ENCODE data around the gene ZFP36L1.
A peak's percentile ranks its signal among the peaks of the same experiment; 100 is the strongest.

The ZFP36L1 gene

GRCh38 chr14:68815298-68816182, 22.7 kb upstream of the ZFP36L1 start:
- peak; percentile 56 for DNase-seq

- peak; percentile 52 for DNase-seq
These were observed 21.9 kb upstream of the ZFP36L1 start for GRCh38 chr14:68814539-68815297.

GRCh38 chr14:68814238-68814538, 21.3 kb upstream of the ZFP36L1 start:
- no peak for DNase-seq

- no peak for DNase-seq
These were observed 20.5 kb upstream of the ZFP36L1 start for GRCh38 chr14:68813318-68813838.

- no peak for DNase-seq
These were observed 18.3 kb upstream of the ZFP36L1 start for GRCh38 chr14:68811171-68811570.

- DNase-seq: no peak
These were observed 17.6 kb upstream of the ZFP36L1 start for GRCh38 chr14:68810173-68811153.

- DNase-seq: no peak
These were observed 16.7 kb upstream of the ZFP36L1 start for GRCh38 chr14:68809524-68809923.

GRCh38 chr14:68808696-68809480, 16.0 kb upstream of the ZFP36L1 start:
- DNase-seq: no peak

GRCh38 chr14:68807987-68808386, 15.1 kb upstream of the ZFP36L1 start:
- DNase-seq: no peak

- peak; percentile 29 for DNase-seq
These were observed 14.3 kb upstream of the ZFP36L1 start for GRCh38 chr14:68807148-68807600.

- DNase-seq: no peak
These were observed 13.8 kb upstream of the ZFP36L1 start for GRCh38 chr14:68806526-68807147.

- DNase-seq: no peak
These were observed 12.5 kb upstream of the ZFP36L1 start for GRCh38 chr14:68805414-68805813.

GRCh38 chr14:68801631-68802030, 8.8 kb upstream of the ZFP36L1 start:
- DNase-seq: no peak

GRCh38 chr14:68800953-68801352, 8.1 kb upstream of the ZFP36L1 start:
- DNase-seq: no peak

GRCh38 chr14:68800390-68800789, 7.5 kb upstream of the ZFP36L1 start:
- no peak for DNase-seq

GRCh38 chr14:68798621-68799020, 5.8 kb upstream of the ZFP36L1 start:
- DNase-seq: no peak

GRCh38 chr14:68797121-68797670, 4.3 kb upstream of the ZFP36L1 start:
- peak; percentile 32 for DNase-seq

GRCh38 chr14:68796418-68797101, 3.7 kb upstream of the ZFP36L1 start:
- DNase-seq: peak; percentile 30

GRCh38 chr14:68795597-68796417, 2.9 kb upstream of the ZFP36L1 start:
- DNase-seq: peak; percentile 81

Measured in stimulated activated CD8-positive, alpha-beta memory T cell treated with anti-CD3 and anti-CD28 coated beads, Interleukin-4, amount 100 ng/mL, for 48 hours (primary cell).